Aorta (tissue), 5 donors: ENCODE data around the gene PLEKHA1. TPM values are rescaled to one million over a fixed set of nuclear protein-coding genes. Genes with fewer than 3 reads are reported as not detected.

Experiments
- ATAC-seq: fragments of 200-7000 bp; cut with Tn5 transposase; one replicate; pipeline ENCODE4 v1.9.1; 2022; ENCODE audit warnings: moderate library complexity; ENCODE audit not compliant: low FRiP score
- DNase-seq, 2 donors: peaks; one replicate each; pipeline ENCODE4 v3.0.0-alpha.2; 2020
- H3K27ac ChIP-seq, 2 donors: one replicate each; pipeline ENCODE4 v1.5.1; 2013; ENCODE audit warnings: low read length in 2 of 2, mild to moderate bottlenecking in 2 of 2, moderate library complexity in 2 of 2, control low read depth in 1 of 2, inconsistent platforms in 1 of 2, low read depth in 1 of 2
- H3K27me3 ChIP-seq, 2 donors: one replicate each; pipeline ENCODE4 v1.6.1; 2013; ENCODE audit warnings: control low read depth in 1 of 2, low read length in 1 of 2, mild to moderate bottlenecking in 1 of 2, moderate library complexity in 1 of 2; ENCODE audit not compliant: insufficient read depth in 2 of 2, control insufficient read depth in 1 of 2
- H3K36me3 ChIP-seq, 2 donors: one replicate each; pipeline ENCODE4 v1.6.1; 2013; ENCODE audit warnings: control low read depth in 1 of 2, low read length in 1 of 2, mild to moderate bottlenecking in 1 of 2; ENCODE audit not compliant: insufficient read depth in 2 of 2, control insufficient read depth in 1 of 2
- H3K4me1 ChIP-seq, 2 donors: one replicate each; pipeline ENCODE4 v1.6.1; 2013; ENCODE audit warnings: low read length in 2 of 2, control low read depth in 1 of 2, mild to moderate bottlenecking in 1 of 2, moderate library complexity in 1 of 2; ENCODE audit not compliant: insufficient read depth in 2 of 2, control insufficient read depth in 1 of 2
- H3K4me3 ChIP-seq, 2 donors: one replicate each; pipeline ENCODE4 v1.5.1; 2013; ENCODE audit warnings: low read length in 2 of 2, control low read depth in 1 of 2, mild to moderate bottlenecking in 1 of 2
- H3K9me3 ChIP-seq: one replicate; pipeline ENCODE4 v1.6.1; 2013; ENCODE audit warnings: mild to moderate bottlenecking, low read length; ENCODE audit not compliant: control insufficient read depth
- WGBS, 2 donors: extraction: QIAGEN DNeasy Blood & Tissue Kit; methylation state at CpG; one replicate each; pipeline ENCODE4 v1.1.7; 2013; 5-methylcytosine and 5-hydroxymethylcytosine counted together
- intact Hi-C, 2 donors: fragments of 100-400 bp; cut with DNase I; formaldehyde crosslinking; loops; one replicate each; pipeline versions ENCODE4 v1.14.2 to v1.15.0; 2022
- polyA plus RNA-seq, 2 donors: library from polyadenylated mRNA; stranded (reverse); fragments of 200-250 nt; gene quantifications; one replicate each; pipeline ENCODE4 v1.2.3, GENCODE V29; 2013
- total RNA-seq, 2 donors: library from RNA; stranded (reverse); fragmentation: NEBNext Ultra II Directional; extraction: Animal tissue kit (Norgen Biotek cat#: 25700); gene quantifications; one replicate each; pipeline ENCODE4 v1.2.1, GENCODE V29; 2021
- donor health status: healthy with polysubstance abuse.
- donor health status: Bipolar disorder and iron deficiency.
- donor health status: DM: no; HTN: no; CAD: no.
- donor health status: DM: no; HTN: no; CAD: no.
- donor health status: DM: yes; HTN: yes; CAD: no.

Gene PLEKHA1
- total and polyA plus RNA-seq, 4 donors: 16.3 to 46.1 (median 28.4) TPM

GRCh38 chr10:122379537-122379936 lies 5.0 kb downstream of the PLEKHA1 start:
- Histone ChIP-seq H3K9me3 (no peaks in the 10 kb centered on the region), H3K36me3 (no peaks in the 10 kb centered on the region), H3K27ac (no peak overlapping the region), H3K27me3 (no peaks in the 10 kb centered on the region), H3K4me1 (no peaks in the 10 kb centered on the region), H3K4me3 (no peak overlapping the region)
- intact Hi-C loops: no loop called here
- no peak for ATAC-seq
- DNase-seq: no peak
- 91% methylated on average over 2 of the region's 2 CpGs for WGBS, 2 donors

- no peaks in the 10 kb centered on the region for H3K27me3 ChIP-seq
- ATAC-seq (no peak), DNase-seq (no peak)
- intact Hi-C loops: no loop called here
- H3K4me3 ChIP-seq: no peak overlapping the region
- no peaks in the 10 kb centered on the region for H3K4me1 ChIP-seq
- no peaks in the 10 kb centered on the region for H3K36me3 ChIP-seq
- no peak overlapping the region for H3K27ac ChIP-seq
- WGBS, 2 donors: 88 to 89% methylated on average over 4 of the region's 4 CpGs
- H3K9me3 ChIP-seq: no peaks in the 10 kb centered on the region
Measured at GRCh38 chr10:122380703-122381102, 6.2 kb downstream of the PLEKHA1 start.

GRCh38 chr10:122381680-122382079 lies 7.2 kb downstream of the PLEKHA1 start:
- H3K4me1 ChIP-seq: no peaks in the 10 kb centered on the region
- WGBS, 2 donors: 70 to 95% methylated on average over 2 of the region's 2 CpGs
- intact Hi-C loops: no loop called here
- ATAC-seq (no peak), DNase-seq (no peak)
- no peak overlapping the region for H3K4me3 ChIP-seq
- no peaks in the 10 kb centered on the region for H3K36me3 ChIP-seq
- no peak overlapping the region for H3K27ac ChIP-seq
- H3K9me3 ChIP-seq: no peaks in the 10 kb centered on the region
- no peaks in the 10 kb centered on the region for H3K27me3 ChIP-seq

- 76 to 90% methylated on average over 2 of the region's 2 CpGs for WGBS, 2 donors
- H3K4me3 ChIP-seq: no peak overlapping the region
Measured at GRCh38 chr10:122386514-122386913, 12.0 kb downstream of the PLEKHA1 start.

GRCh38 chr10:122387572-122387971 lies 13.1 kb downstream of the PLEKHA1 start:
- DNase-seq: no peak
- H3K36me3 ChIP-seq: no peaks in the 10 kb centered on the region
- no peak for ATAC-seq
- H3K9me3 ChIP-seq: no peaks in the 10 kb centered on the region
- H3K4me3 ChIP-seq: no peak overlapping the region
- no peak overlapping the region for H3K27ac ChIP-seq
- intact Hi-C loops: no loop called here
- WGBS, 2 donors: 96 to 98% methylated on average over 2 of the region's 2 CpGs
- H3K27me3 ChIP-seq: no peaks in the 10 kb centered on the region
- H3K4me1 ChIP-seq: no peaks in the 10 kb centered on the region

More at GRCh38 chr10:122386514-122386913, 12.0 kb downstream of the PLEKHA1 start:
- intact Hi-C loops: no loop called here
- Histone ChIP-seq H3K27me3 (no peaks in the 10 kb centered on the region), H3K27ac (no peak overlapping the region), H3K36me3 (no peaks in the 10 kb centered on the region), H3K9me3 (no peaks in the 10 kb centered on the region), H3K4me1 (no peaks in the 10 kb centered on the region)
- ATAC-seq (no peak), DNase-seq (no peak)

- Histone ChIP-seq H3K36me3 (no peaks in the 10 kb centered on the region), H3K4me3 (no peak overlapping the region), H3K9me3 (no peaks in the 10 kb centered on the region), H3K27me3 (no peaks in the 10 kb centered on the region), H3K27ac (no peak overlapping the region), H3K4me1 (no peaks in the 10 kb centered on the region)
- ATAC-seq (no peak), DNase-seq (no peak)
- WGBS, 2 donors: 95 to 100% methylated on average over 1 of the region's 1 CpG
- intact Hi-C loops: no loop called here
Measured at GRCh38 chr10:122388287-122388997, 13.9 kb downstream of the PLEKHA1 start.

- DNase-seq: no peak
- WGBS, 2 donors: 95 to 96% methylated on average over 3 of the region's 3 CpGs
- Histone ChIP-seq H3K36me3 (no peaks in the 10 kb centered on the region), H3K4me1 (no peaks in the 10 kb centered on the region), H3K27ac (no peak overlapping the region), H3K4me3 (no peak overlapping the region), H3K27me3 (no peaks in the 10 kb centered on the region), H3K9me3 (no peaks in the 10 kb centered on the region)
- intact Hi-C loops: no loop called here
- ATAC-seq: no peak
Measured at GRCh38 chr10:122390271-122390670, 15.8 kb downstream of the PLEKHA1 start.

GRCh38 chr10:122390679-122391078 lies 16.2 kb downstream of the PLEKHA1 start:
- intact Hi-C loops: no loop called here
- Histone ChIP-seq H3K36me3 (no peaks in the 10 kb centered on the region), H3K9me3 (no peaks in the 10 kb centered on the region), H3K27ac (no peak overlapping the region), H3K27me3 (no peaks in the 10 kb centered on the region), H3K4me1 (no peaks in the 10 kb centered on the region), H3K4me3 (no peak overlapping the region)
- DNase-seq (no peak), ATAC-seq (no peak)
- 11 to 37% methylated on average over 3 of the region's 3 CpGs for WGBS, 2 donors

- intact Hi-C loops: no loop called here
- Histone ChIP-seq H3K4me1 (no peaks in the 10 kb centered on the region), H3K4me3 (no peak overlapping the region), H3K9me3 (no peaks in the 10 kb centered on the region), H3K36me3 (no peaks in the 10 kb centered on the region), H3K27me3 (no peaks in the 10 kb centered on the region), H3K27ac (no peak overlapping the region)
- no peak for ATAC-seq
- DNase-seq: no peak
Measured at GRCh38 chr10:122391875-122392274, 17.4 kb downstream of the PLEKHA1 start.
